Measurements from ENCODE around the gene MSL3B.

MSL3B gene

DNA sequence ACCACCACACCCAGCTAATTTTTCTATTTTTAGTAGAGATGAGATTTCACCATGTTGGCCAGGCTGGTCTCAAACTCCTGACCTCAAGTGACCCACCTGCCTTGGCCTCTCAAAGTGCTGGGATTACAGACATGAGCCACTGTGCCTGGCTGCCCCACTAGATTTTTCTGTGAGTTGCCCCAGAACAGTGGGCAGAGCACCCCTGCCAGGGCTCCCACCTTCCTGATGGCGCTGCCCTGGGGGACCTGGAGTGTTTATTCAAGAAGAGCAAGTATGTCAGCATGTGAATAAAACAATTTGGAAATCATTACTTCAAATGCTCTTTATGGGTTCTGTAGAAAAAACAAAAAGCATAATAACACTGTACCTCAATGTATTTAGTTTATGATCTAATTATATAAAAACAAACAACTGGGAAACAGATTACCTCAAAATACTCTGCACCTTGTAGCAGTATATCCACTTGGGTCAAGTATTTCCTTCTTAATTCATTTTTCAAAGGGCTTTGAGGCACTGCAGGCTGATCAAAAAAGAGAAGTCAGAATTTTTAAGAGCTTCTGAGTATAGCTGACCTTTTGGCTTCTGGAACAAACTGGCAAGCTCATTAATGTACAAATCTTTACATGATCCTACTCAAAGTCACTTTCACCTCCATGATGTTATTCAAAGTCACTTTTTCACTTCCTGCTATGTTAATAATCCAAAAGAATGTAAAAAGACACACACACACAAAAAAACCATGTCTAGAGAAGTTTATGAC, 22.7 kb downstream of the MSL3B start:
- H3K27me3 Mint-ChIP-seq (ENCODE audit: low read depth in 3 of 3) = peaks cover 0 to 1% (median 0%) of the 10 kb centered on the region in 3 donors
- Histone ChIP-seq H3K9me3 (replicated peaks in 1 of 2; ENCODE audit: control insufficient read depth in 1 of 2, insufficient read depth in 1 of 2, low read length in 2 of 2) (no peaks in the 10 kb centered on the region), H2AFZ (ENCODE audit: insufficient read depth, low read depth, low read length, poor library complexity, severe bottlenecking) (no peak overlapping the region), H3K4me3 (replicated peaks in 1 of 3; ENCODE audit: low read depth in 2 of 3, low read length in 3 of 3) (no peak overlapping the region), H3K4me2 (replicated peaks; ENCODE audit: extremely low read depth, low read length, poor library complexity, severe bottlenecking) (no peak overlapping the region), H3K27ac (ENCODE audit: low read depth in 1 of 2, low read length in 2 of 2) (peak overlapping the region in 1 of 2 donors; percentile 58), H3K79me2 (ENCODE audit: insufficient read depth, low read length) (peaks cover 95% of the 10 kb centered on the region), H3K9ac (ENCODE audit: insufficient read depth, low read length, poor library complexity, severe bottlenecking) (no peak overlapping the region), H3K36me3 (replicated peaks in 1 of 2; ENCODE audit: control insufficient read depth in 1 of 2, insufficient read depth in 2 of 2, low read length in 2 of 2) (peaks cover 70 to 100% of the 10 kb centered on the region in 2 donors), H3K4me1 (ENCODE audit: control insufficient read depth in 1 of 2, insufficient read depth in 2 of 2, low read length in 2 of 2) (no peaks in the 10 kb centered on the region), H3K27me3 (ENCODE audit: control insufficient read depth in 2 of 2, insufficient read depth in 2 of 2, low read length in 2 of 2) (no peaks in the 10 kb centered on the region), H4K20me1 (ENCODE audit: insufficient read depth, low read length) (no peaks in the 10 kb centered on the region)
- peaks cover 67 to 99% of the 10 kb centered on the region in 2 donors for H3K36me3 Mint-ChIP-seq
- TF ChIP-seq, protein P1, sequence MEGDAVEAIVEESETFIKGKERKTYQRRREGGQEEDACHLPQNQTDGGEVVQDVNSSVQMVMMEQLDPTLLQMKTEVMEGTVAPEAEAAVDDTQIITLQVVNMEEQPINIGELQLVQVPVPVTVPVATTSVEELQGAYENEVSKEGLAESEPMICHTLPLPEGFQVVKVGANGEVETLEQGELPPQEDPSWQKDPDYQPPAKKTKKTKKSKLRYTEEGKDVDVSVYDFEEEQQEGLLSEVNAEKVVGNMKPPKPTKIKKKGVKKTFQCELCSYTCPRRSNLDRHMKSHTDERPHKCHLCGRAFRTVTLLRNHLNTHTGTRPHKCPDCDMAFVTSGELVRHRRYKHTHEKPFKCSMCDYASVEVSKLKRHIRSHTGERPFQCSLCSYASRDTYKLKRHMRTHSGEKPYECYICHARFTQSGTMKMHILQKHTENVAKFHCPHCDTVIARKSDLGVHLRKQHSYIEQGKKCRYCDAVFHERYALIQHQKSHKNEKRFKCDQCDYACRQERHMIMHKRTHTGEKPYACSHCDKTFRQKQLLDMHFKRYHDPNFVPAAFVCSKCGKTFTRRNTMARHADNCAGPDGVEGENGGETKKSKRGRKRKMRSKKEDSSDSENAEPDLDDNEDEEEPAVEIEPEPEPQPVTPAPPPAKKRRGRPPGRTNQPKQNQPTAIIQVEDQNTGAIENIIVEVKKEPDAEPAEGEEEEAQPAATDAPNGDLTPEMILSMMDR (IDR thresholded peaks at IDR 0.05) = no peak
- WGBS (ENCODE audit: insufficient coverage) = 83% methylated on average over 1 of the region's 1 CpG
- DNase-seq = no peak
- peak overlapping the region in 5 of 7 donors; percentile 12 to 57 (median 32) for H3K27ac Mint-ChIP-seq
- peaks cover 6% of the 10 kb centered on the region for H3K4me1 Mint-ChIP-seq
- H3K4me3 Mint-ChIP-seq = no peak overlapping the region
- intact Hi-C loops (cut with micrococcal nuclease) = loop anchor here in 1 of 2 donors (10.0 kb wide), 1 partner anchor 659 kb away; no protein-coding TSS in a partner anchor
- H3K9me3 Mint-ChIP-seq = no peaks in the 10 kb centered on the region

DNA sequence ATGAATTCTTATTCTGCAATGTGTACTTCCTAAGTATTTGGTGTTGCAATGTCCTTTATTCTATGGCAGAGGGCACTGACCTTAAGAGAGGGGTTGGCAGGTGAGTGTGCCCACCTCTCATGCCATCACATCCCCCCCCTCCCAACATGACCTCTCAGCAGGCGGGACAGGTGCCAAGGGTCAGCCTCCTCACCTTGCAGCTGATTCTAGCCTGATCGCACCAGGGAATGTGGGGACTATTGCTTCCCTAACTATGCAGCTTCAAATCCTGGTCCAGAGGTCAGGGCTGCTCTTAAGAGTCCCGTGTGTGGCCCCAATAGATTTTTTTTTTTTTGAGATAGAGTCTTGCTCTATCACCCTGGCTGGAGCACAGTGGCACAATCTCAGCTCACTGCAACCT, 23.4 kb downstream of the MSL3B start:
- no peak overlapping the region for H3K4me2 ChIP-seq (replicated peaks; ENCODE audit: extremely low read depth, low read length, poor library complexity, severe bottlenecking)
- H3K27me3 Mint-ChIP-seq (ENCODE audit: low read depth in 3 of 3) = peaks cover 0 to 1% (median 0%) of the 10 kb centered on the region in 3 donors
- H3K36me3 ChIP-seq (replicated peaks in 1 of 2; ENCODE audit: control insufficient read depth in 1 of 2, insufficient read depth in 2 of 2, low read length in 2 of 2) = peaks cover 70 to 100% of the 10 kb centered on the region in 2 donors
- H3K79me2 ChIP-seq (ENCODE audit: insufficient read depth, low read length) = peaks cover 95% of the 10 kb centered on the region
- TF ChIP-seq, protein P1 (IDR thresholded peaks at IDR 0.05) = no peak
- no peak for DNase-seq
- H3K9ac ChIP-seq (ENCODE audit: insufficient read depth, low read length, poor library complexity, severe bottlenecking) = no peak overlapping the region
- H3K36me3 Mint-ChIP-seq = peaks cover 73 to 99% of the 10 kb centered on the region in 2 donors
- 100% methylated on average over 1 of the region's 3 CpGs for WGBS (ENCODE audit: insufficient coverage)
- no peaks in the 10 kb centered on the region for H4K20me1 ChIP-seq (ENCODE audit: insufficient read depth, low read length)
- H3K4me3 Mint-ChIP-seq = no peak overlapping the region
- H3K27me3 ChIP-seq (ENCODE audit: control insufficient read depth in 2 of 2, insufficient read depth in 2 of 2, low read length in 2 of 2) = no peaks in the 10 kb centered on the region
- no peaks in the 10 kb centered on the region for H3K9me3 Mint-ChIP-seq
- H3K27ac ChIP-seq (ENCODE audit: low read depth in 1 of 2, low read length in 2 of 2) = no peak overlapping the region
- H3K4me3 ChIP-seq (replicated peaks in 1 of 3; ENCODE audit: low read depth in 2 of 3, low read length in 3 of 3) = no peak overlapping the region
- H3K4me1 Mint-ChIP-seq = peaks cover 8% of the 10 kb centered on the region
- H3K9me3 ChIP-seq (replicated peaks in 1 of 2; ENCODE audit: control insufficient read depth in 1 of 2, insufficient read depth in 1 of 2, low read length in 2 of 2) = no peaks in the 10 kb centered on the region
- H3K27ac Mint-ChIP-seq = peak overlapping the region in 3 of 7 donors; percentile 20 to 57 (median 28)
- H2AFZ ChIP-seq (ENCODE audit: insufficient read depth, low read depth, low read length, poor library complexity, severe bottlenecking) = no peak overlapping the region
- intact Hi-C loops (cut with micrococcal nuclease) = loop anchor here in 1 of 2 donors (10.0 kb wide), 1 partner anchor 660 kb away; no protein-coding TSS in a partner anchor
- H3K4me1 ChIP-seq (ENCODE audit: control insufficient read depth in 1 of 2, insufficient read depth in 2 of 2, low read length in 2 of 2) = no peaks in the 10 kb centered on the region
